SU-DHL-6 (cell line): ENCODE data around the gene OR13C5.

Source experiments
- H2AFZ ChIP-seq: fragments of 200-600 bp; sonication (generic); 2 replicates; pipeline ENCODE4 v1.6.1; 2014; ENCODE audit warnings: low read depth, mild to moderate bottlenecking, moderate library complexity, mixed read lengths, antibody characterized with exemption, low read length; ENCODE audit not compliant: severe bottlenecking
- H3F3A ChIP-seq: fragments of 200-600 bp; shearing (Covaris generic); 2 replicates; pipeline ENCODE4 v1.6.0; 2016; ENCODE audit warnings: antibody characterized with exemption, mild to moderate bottlenecking; ENCODE audit not compliant: insufficient read depth
- H3K27ac ChIP-seq: fragments of 200-600 bp; sonication (generic); 2 replicates; pipeline ENCODE4 v1.5.1; 2016; ENCODE audit warnings: low read depth, mild to moderate bottlenecking, low read length, moderate library complexity, mixed read lengths
- H3K27me3 ChIP-seq: fragments of 200-600 bp; sonication (generic), shearing (Covaris generic); 2 replicates; pipeline ENCODE4 v1.6.0; 2014; ENCODE audit warnings: mild to moderate bottlenecking, low read length
- H3K36me3 ChIP-seq: fragments of 200-600 bp; sonication (generic); 2 replicates; pipeline ENCODE4 v1.6.1; 2014; ENCODE audit warnings: mild to moderate bottlenecking, low read length, mixed read lengths
- H3K4me2 ChIP-seq: fragments of 300-600, 200-600 bp; shearing (Covaris generic), sonication (generic); 2 replicates; pipeline ENCODE4 v1.6.0; 2014; ENCODE audit warnings: low read length, low read depth, mild to moderate bottlenecking; ENCODE audit not compliant: poor library complexity, severe bottlenecking
- H3K4me3 ChIP-seq: fragments of 200-600 bp; sonication (generic); 2 replicates; pipeline ENCODE4 v1.5.1; 2014; ENCODE audit warnings: antibody characterized with exemption, low read length, mild to moderate bottlenecking, mixed read lengths; ENCODE audit not compliant: insufficient read depth, poor library complexity, severe bottlenecking
- H3K79me2 ChIP-seq: fragments of 200-600 bp; sonication (generic); 2 replicates; pipeline ENCODE4 v1.6.1; 2014; ENCODE audit warnings: mild to moderate bottlenecking, low read length, moderate library complexity; ENCODE audit not compliant: insufficient read depth
- H3K9ac ChIP-seq: fragments of 200-600 bp; sonication (generic); 2 replicates; pipeline ENCODE4 v1.7.0; 2014; ENCODE audit warnings: mild to moderate bottlenecking, low read length
- H3K9me2 ChIP-seq: fragments of 200-600 bp; sonication (generic); replicated peaks from 2 replicates; pipeline ENCODE4 v1.6.1; 2014; ENCODE audit warnings: low read length; ENCODE audit not compliant: insufficient read depth
- H3K9me3 ChIP-seq: fragments of 200-600 bp; sonication (generic); 2 replicates; pipeline ENCODE4 v1.6.1; 2014; ENCODE audit warnings: low read length, mixed read lengths; ENCODE audit not compliant: insufficient read depth
- H4K20me1 ChIP-seq: fragments of 200-600 bp; sonication (generic); 2 replicates; pipeline ENCODE4 v1.6.1; 2014; ENCODE audit warnings: low read depth, mild to moderate bottlenecking, antibody characterized with exemption, low read length, moderate library complexity, mixed read lengths
- CTCF ChIP-seq: fragments of 200-600 bp; sonication (generic); IDR thresholded peaks from one replicate; pipeline ENCODE4 v1.5.1; 2017; ENCODE audit warnings: antibody characterized with exemption, mild to moderate bottlenecking, low read length, moderate library complexity; ENCODE audit not compliant: insufficient read depth, poor library complexity, severe bottlenecking
- EZH2phosphoT487 ChIP-seq: fragments of 200-600 bp; sonication (generic), shearing (Covaris generic); conservative IDR thresholded peaks from 2 replicates; pipeline ENCODE4 v1.6.1; 2018; ENCODE audit warnings: mild to moderate bottlenecking, antibody characterized with exemption, low read length, moderate library complexity, mixed read lengths

OR13C5 gene

GRCh38 chr9:104575456-104575855, 23.8 kb downstream of the OR13C5 start:
- no peaks in the 10 kb centered on the region for H3K9me2 ChIP-seq
- no peaks in the 10 kb centered on the region for H3K79me2 ChIP-seq
- no peak for TF ChIP-seq EZH2phosphoT487
- TF ChIP-seq CTCF: no peak
- no peaks in the 10 kb centered on the region for H3K27me3 ChIP-seq
- H3K4me3 ChIP-seq: no peak overlapping the region
- peaks cover 5% of the 10 kb centered on the region; the same call in 1 of the 2 replicates for H3K9me3 ChIP-seq
- no peak overlapping the region for H3K27ac ChIP-seq
- no peak overlapping the region for H2AFZ ChIP-seq
- no peak overlapping the region for H3K9ac ChIP-seq
- no peaks in the 10 kb centered on the region for H3K36me3 ChIP-seq
- H3F3A ChIP-seq: no peaks in the 10 kb centered on the region
- H4K20me1 ChIP-seq: no peaks in the 10 kb centered on the region
- H3K4me2 ChIP-seq: no peak overlapping the region

GRCh38 chr9:104572612-104573011, 26.6 kb downstream of the OR13C5 start:
- no peak overlapping the region for H3K9ac ChIP-seq
- H3K4me2 ChIP-seq: no peak overlapping the region
- no peaks in the 10 kb centered on the region for H3K79me2 ChIP-seq
- no peaks in the 10 kb centered on the region for H3K36me3 ChIP-seq
- H3K9me3 ChIP-seq: peaks cover 5% of the 10 kb centered on the region; the same call in 1 of the 2 replicates
- H3K9me2 ChIP-seq: no peaks in the 10 kb centered on the region
- H3K27me3 ChIP-seq: no peaks in the 10 kb centered on the region
- TF ChIP-seq EZH2phosphoT487 (no peak), CTCF (no peak)
- H3K4me3 ChIP-seq: no peak overlapping the region
- no peaks in the 10 kb centered on the region for H4K20me1 ChIP-seq
- H3F3A ChIP-seq: no peaks in the 10 kb centered on the region
- no peak overlapping the region for H3K27ac ChIP-seq
- no peak overlapping the region for H2AFZ ChIP-seq

- H3K9me3 ChIP-seq: peaks cover 5% of the 10 kb centered on the region; the same call in 1 of the 2 replicates
- H3K36me3 ChIP-seq: no peaks in the 10 kb centered on the region
- H3K27me3 ChIP-seq: no peaks in the 10 kb centered on the region
- H3K79me2 ChIP-seq: no peaks in the 10 kb centered on the region
- H3F3A ChIP-seq: no peaks in the 10 kb centered on the region
- H4K20me1 ChIP-seq: no peaks in the 10 kb centered on the region
- no peak within 1 kb of the TSS for H3K27ac ChIP-seq
- H3K4me2 ChIP-seq: no peak within 1 kb of the TSS
- no peaks in the 10 kb centered on the region for H3K9me2 ChIP-seq
- no peak within 1 kb of the TSS for H3K4me3 ChIP-seq
- no peak within 1 kb of the TSS for H2AFZ ChIP-seq
- no peak within 1 kb of the TSS for H3K9ac ChIP-seq
- TF ChIP-seq EZH2phosphoT487 (no peak), CTCF (no peak)
Measured at GRCh38 chr9:104568868-104569267, 30.3 kb downstream of the OR13C5 start, which contains the start of gene OR13C8. Gene OR13C8 (plus strand): TSS chr9:104569168. CDS start chr9:104569168, 0 bp downstream.
